Adrenal gland (tissue), 12 donors: ENCODE data around the gene ATXN10. TPM values are rescaled to one million over a fixed set of nuclear protein-coding genes. Genes with fewer than 3 reads are reported as not detected.

Experiments
- DNase-seq, 7 donors: peaks; one replicate each; pipeline ENCODE4 v3.0.0-alpha.2; 2019 to 2020
- H3K27ac ChIP-seq, 5 donors: fragments of 200-600 bp; sonication (generic) in 4 of 5; 1 replicate in 3 of 5; 2 replicates in 2 of 5; pipeline versions ENCODE4 v1.5.1 to v1.8.0; 2016 to 2020; ENCODE audit warnings: mild to moderate bottlenecking in 1 of 5
- H3K27me3 ChIP-seq: fragments of 200-600 bp; 2 replicates; pipeline ENCODE4 v1.8.0; 2021
- H3K36me3 ChIP-seq, 2 donors: fragments of 200-600 bp; replicated peaks in 1 of 2; 1 replicate in 1 of 2; 2 replicates in 1 of 2; pipeline versions ENCODE4 v1.5.1 to v1.8.0; 2018 to 2022
- H3K4me1 ChIP-seq, 2 donors: fragments of 200-600 bp; replicated peaks in 1 of 2; 1 replicate in 1 of 2; 2 replicates in 1 of 2; pipeline versions ENCODE4 v1.5.1 to v1.8.0; 2018 to 2021
- H3K4me3 ChIP-seq, 4 donors: fragments of 200-600 bp; sonication (generic) in 3 of 4; one replicate each; pipeline ENCODE4 v1.5.1; 2016 to 2018
- H3K9me3 ChIP-seq, 3 donors: fragments of 200-600 bp; sonication (generic) in 1 of 3; replicated peaks in 1 of 3; 1 replicate in 2 of 3; 2 replicates in 1 of 3; pipeline versions ENCODE4 v1.5.1 to v1.8.0; 2016 to 2021
- CTCF ChIP-seq, 6 experiments: fragments of 450-650 bp in 4 of 6; fragments of 200-600 bp in 2 of 6; sonication (generic) in 1 of 6; IDR thresholded peaks; 1 replicate in 5 of 6; 2 replicates in 1 of 6; pipeline versions ENCODE4 v1.5.1 to v1.8.0; 2016 to 2021; ENCODE audit warnings: antibody characterized with exemption in 6 of 6, mild to moderate bottlenecking in 2 of 6, moderate library complexity in 1 of 6
- POLR2A ChIP-seq, 2 donors: fragments of 450-650 bp; IDR thresholded peaks; one replicate each; pipeline ENCODE4 v1.6.1; 2017; ENCODE audit warnings: antibody characterized with exemption in 2 of 2, mild to moderate bottlenecking in 2 of 2, moderate library complexity in 1 of 2
- WGBS, 4 donors: extraction: QIAGEN DNeasy Blood & Tissue Kit in 2 of 4; methylation state at CpG; one replicate each; pipeline versions ENCODE4 v1.1.5 to v1.1.7; 2013 to 2017; 5-methylcytosine and 5-hydroxymethylcytosine counted together
- intact Hi-C, 2 donors: fragments of 100-400 bp; cut with DNase I; formaldehyde crosslinking; loops; one replicate each; pipeline versions ENCODE4 v1.14.1 to v1.15.0; 2022 to 2023
- polyA plus RNA-seq, 3 donors: library from polyadenylated mRNA; stranded (reverse); fragments of 200-250 nt in 2 of 3; fragments of 350-450 nt in 1 of 3; fragmentation: Illumina TruSeq in 1 of 3; extraction: RNeasy Lipid Tissue Mini Kit (QIAGEN cat#74804) in 1 of 3; gene quantifications; one replicate each; pipeline ENCODE4 v1.2.3, GENCODE V29; 2013 to 2014
- total RNA-seq, 9 donors: library from RNA; depleted of rRNA in 4 of 9; stranded (reverse); fragments of >200 nt in 4 of 9; fragments of 120-200 nt in 1 of 9; fragmentation: NEBNext Ultra II Directional in 1 of 9; extraction: Animal tissue kit (Norgen Biotek cat#: 25700) in 1 of 9; gene quantifications; one replicate each; pipeline versions ENCODE4 v1.1.0 to v1.2.4, GENCODE V29; 2013 to 2023
- donor health status: healthy with polysubstance abuse.
- donor health status: Bipolar disorder and iron deficiency.
- donor health status: DM: yes; HTN: yes; CAD: no.
- donor health status: DM: no; HTN: no; CAD: no.
- donor health status: DM: no; HTN: no; CAD: no.
- donor health status: DM: yes; HTN: yes; CAD: no.

ATXN10 gene
- total and polyA plus RNA-seq, 12 donors: 21.2 to 306 (median 165) TPM

- WGBS, 4 donors: 89 to 93% (median 92%) methylated on average over 14 of the region's 14 CpGs
- Histone ChIP-seq H3K36me3 (no peaks in the 10 kb centered on the region), H3K4me3 (no peak overlapping the region), H3K4me1 (peaks cover 7 to 15% of the 10 kb centered on the region in 2 donors), H3K27ac (no peak overlapping the region), H3K9me3 (no peaks in the 10 kb centered on the region), H3K27me3 (no peaks in the 10 kb centered on the region)
- no peak for TF ChIP-seq POLR2A (IDR thresholded peaks at IDR 0.05)
- no peak for TF ChIP-seq CTCF (IDR thresholded peaks at IDR 0.05)
- intact Hi-C loops: no loop called here
- DNase-seq: no peak
Observed at GRCh38 chr22:45775569-45776312, 104.1 kb downstream of the ATXN10 start.

- TF ChIP-seq CTCF (IDR thresholded peaks at IDR 0.05) (no peak), POLR2A (IDR thresholded peaks at IDR 0.05) (no peak)
- intact Hi-C loops: no loop called here
- no peaks in the 10 kb centered on the region for H3K36me3 ChIP-seq
- H3K9me3 ChIP-seq: no peaks in the 10 kb centered on the region
- DNase-seq: no peak
- H3K4me1 ChIP-seq: peaks cover 7 to 15% of the 10 kb centered on the region in 2 donors
- H3K4me3 ChIP-seq: no peak overlapping the region
- 95 to 96% (median 95%) methylated on average over 2 of the region's 2 CpGs for WGBS, 4 donors
- H3K27ac ChIP-seq: no peak overlapping the region
- no peaks in the 10 kb centered on the region for H3K27me3 ChIP-seq
Observed at GRCh38 chr22:45776313-45776585, 104.6 kb downstream of the ATXN10 start.

- no peak overlapping the region for H3K27ac ChIP-seq
- H3K9me3 ChIP-seq: no peaks in the 10 kb centered on the region
- H3K36me3 ChIP-seq: no peaks in the 10 kb centered on the region
- TF ChIP-seq CTCF (IDR thresholded peaks at IDR 0.05): no peak
- TF ChIP-seq POLR2A (IDR thresholded peaks at IDR 0.05): no peak
- DNase-seq: no peak
- H3K4me3 ChIP-seq: no peak overlapping the region
- 82 to 89% (median 86%) methylated on average over 6 of the region's 6 CpGs for WGBS, 4 donors
- peaks cover under 1 to 9% of the 10 kb centered on the region in 2 donors for H3K4me1 ChIP-seq
- intact Hi-C loops: no loop called here
- no peaks in the 10 kb centered on the region for H3K27me3 ChIP-seq
Observed at GRCh38 chr22:45777046-45777851, 105.6 kb downstream of the ATXN10 start.

- Histone ChIP-seq H3K27ac (no peak overlapping the region), H3K4me3 (no peak overlapping the region), H3K4me1 (peaks cover under 1 to 7% of the 10 kb centered on the region in 2 donors), H3K27me3 (no peaks in the 10 kb centered on the region), H3K36me3 (no peaks in the 10 kb centered on the region), H3K9me3 (no peaks in the 10 kb centered on the region)
- intact Hi-C loops: no loop called here
- WGBS, 4 donors: 91 to 97% (median 94%) methylated on average over 3 of the region's 3 CpGs
- no peak for DNase-seq
- TF ChIP-seq POLR2A (IDR thresholded peaks at IDR 0.05) (no peak), CTCF (IDR thresholded peaks at IDR 0.05) (no peak)
Observed at GRCh38 chr22:45777852-45778375, 106.3 kb downstream of the ATXN10 start.
